ENCODE measurements around the gene TBCD. TPM values are rescaled to one million over a fixed set of nuclear protein-coding genes. Genes with fewer than 3 reads are reported as not detected.

The TBCD gene
- total RNA-seq, 1 experiment from 2014 or later, result 129 TPM

DNA sequence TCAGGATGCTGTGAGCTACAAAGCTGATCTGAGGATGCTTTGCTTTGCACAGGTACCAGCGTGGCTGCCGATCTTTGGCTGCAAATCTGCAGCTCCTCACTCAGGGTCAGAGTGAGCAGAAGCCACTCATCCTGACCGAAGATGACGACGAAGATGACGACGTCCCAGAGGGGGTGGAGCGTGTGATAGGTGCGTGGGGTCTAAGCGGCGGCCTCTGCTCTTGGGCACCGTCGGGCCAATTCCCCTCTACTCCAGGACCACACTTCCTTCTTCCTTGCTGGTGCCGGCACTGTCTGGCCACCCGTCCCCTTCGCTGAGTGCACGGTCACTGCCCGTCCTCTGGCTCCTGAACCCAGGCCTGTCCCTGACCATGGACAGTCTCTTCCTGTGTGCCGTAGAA lies 54.0 kb downstream of the TBCD start:
- Histone ChIP-seq H3K23me2 (ENCODE audit: insufficient read length, low read depth, low read length, poor library complexity, severe bottlenecking) (no peaks in the 10 kb centered on the region), H3K27ac (ENCODE audit: insufficient read length, low read depth, low read length) (no peak overlapping the region), H4K8ac (replicated peaks; ENCODE audit: insufficient read length, low read depth, low read length) (no peak overlapping the region), H3K9me3 (ENCODE audit: control insufficient read depth, low read depth, low read length) (peaks cover 9% of the 10 kb centered on the region), H3K9ac (ENCODE audit: extremely low read depth, insufficient read length, low read length) (no peak overlapping the region), H3K4me1 (ENCODE audit: insufficient read depth, low read length) (no peaks in the 10 kb centered on the region), H2AK5ac (ENCODE audit: insufficient read length, low read length) (no peak overlapping the region), H3K79me1 (ENCODE audit: insufficient read depth, low read depth, low read length, poor library complexity, severe bottlenecking) (no peaks in the 10 kb centered on the region), H3K18ac (ENCODE audit: insufficient read length, low read depth, low read length) (no peak overlapping the region), H2BK5ac (ENCODE audit: insufficient read length, low read length) (no peak overlapping the region), H2BK20ac (ENCODE audit: low read depth, low read length, poor library complexity, severe bottlenecking) (no peak overlapping the region), H3K56ac (ENCODE audit: insufficient read length, low read depth, low read length) (no peak overlapping the region), H2BK120ac (ENCODE audit: low read depth, low read length, poor library complexity, severe bottlenecking) (no peak overlapping the region), H3K4me2 (ENCODE audit: insufficient read depth, insufficient read length, low read length) (no peak overlapping the region), H4K91ac (ENCODE audit: insufficient read length, low read depth, low read length) (no peak overlapping the region), H3K23ac (ENCODE audit: insufficient read length, low read depth, low read length) (no peak overlapping the region), H3T11ph (ENCODE audit: low read length) (no peak overlapping the region), H3K27me3 (ENCODE audit: insufficient read depth, low read length) (no peaks in the 10 kb centered on the region), H4K5ac (ENCODE audit: insufficient read length, low read depth, low read length) (no peak overlapping the region), H2BK15ac (ENCODE audit: low read depth, low read length) (no peak overlapping the region), H2AFZ (ENCODE audit: low read length) (no peak overlapping the region), H3K14ac (ENCODE audit: insufficient read depth, low read length) (no peak overlapping the region), H3K79me2 (ENCODE audit: insufficient read depth, low read length) (0 out of 2 replicates have a peak, but pooled peaks cover 1% of the 10 kb centered on the region), H2BK12ac (ENCODE audit: insufficient read length, low read depth, low read length) (no peak overlapping the region), H4K20me1 (ENCODE audit: control insufficient read depth, insufficient read depth, insufficient read length) (no peaks in the 10 kb centered on the region), H3K4ac (ENCODE audit: low read depth, low read length) (no peak overlapping the region)
- Mint-ChIP-seq H3K4me3 (no peak overlapping the region), H3K4me1 (peaks cover 8 to 13% of the 10 kb centered on the region in 2 experiments), H3K27ac (peak overlapping the region in 2 of 3 experiments; percentile 24 to 88; a peak in 2 of 7 replicates), H3K36me3 (ENCODE audit: insufficient read depth in 1 of 3, low read depth in 3 of 3) (peaks cover 27 to 61% (median 59%) of the 10 kb centered on the region in 3 experiments), H3K27me3 (ENCODE audit: low read depth) (no peaks in the 10 kb centered on the region), H3K9me3 (peaks cover 15 to 17% of the 10 kb centered on the region in 2 experiments)
- TF ChIP-seq, protein P1, sequence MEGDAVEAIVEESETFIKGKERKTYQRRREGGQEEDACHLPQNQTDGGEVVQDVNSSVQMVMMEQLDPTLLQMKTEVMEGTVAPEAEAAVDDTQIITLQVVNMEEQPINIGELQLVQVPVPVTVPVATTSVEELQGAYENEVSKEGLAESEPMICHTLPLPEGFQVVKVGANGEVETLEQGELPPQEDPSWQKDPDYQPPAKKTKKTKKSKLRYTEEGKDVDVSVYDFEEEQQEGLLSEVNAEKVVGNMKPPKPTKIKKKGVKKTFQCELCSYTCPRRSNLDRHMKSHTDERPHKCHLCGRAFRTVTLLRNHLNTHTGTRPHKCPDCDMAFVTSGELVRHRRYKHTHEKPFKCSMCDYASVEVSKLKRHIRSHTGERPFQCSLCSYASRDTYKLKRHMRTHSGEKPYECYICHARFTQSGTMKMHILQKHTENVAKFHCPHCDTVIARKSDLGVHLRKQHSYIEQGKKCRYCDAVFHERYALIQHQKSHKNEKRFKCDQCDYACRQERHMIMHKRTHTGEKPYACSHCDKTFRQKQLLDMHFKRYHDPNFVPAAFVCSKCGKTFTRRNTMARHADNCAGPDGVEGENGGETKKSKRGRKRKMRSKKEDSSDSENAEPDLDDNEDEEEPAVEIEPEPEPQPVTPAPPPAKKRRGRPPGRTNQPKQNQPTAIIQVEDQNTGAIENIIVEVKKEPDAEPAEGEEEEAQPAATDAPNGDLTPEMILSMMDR (conservative IDR thresholded peaks at IDR 0.05), result no peak
- DNase-seq, result no peak
- no CpG with 5 or more reads among the region's 19 CpGs for whole genome bisulfite sequencing (ENCODE audit: extremely low coverage, insufficient read length, low lambda C conversion rate)
